Measurements from ENCODE around the gene NUP155. TPM values are rescaled to one million over a fixed set of nuclear protein-coding genes. Genes with fewer than 3 reads are reported as not detected.
A peak's percentile ranks its signal among the peaks of the same experiment; 100 is the strongest.
"Not testable (repeated sequence)": the region's sequence is repeated elsewhere in the genome, so short reads cannot be mapped to it uniquely, and the experiment has no call there.

The NUP155 gene
- total RNA-seq, 1 experiment from 2014 or later = 70.8 TPM

DNA sequence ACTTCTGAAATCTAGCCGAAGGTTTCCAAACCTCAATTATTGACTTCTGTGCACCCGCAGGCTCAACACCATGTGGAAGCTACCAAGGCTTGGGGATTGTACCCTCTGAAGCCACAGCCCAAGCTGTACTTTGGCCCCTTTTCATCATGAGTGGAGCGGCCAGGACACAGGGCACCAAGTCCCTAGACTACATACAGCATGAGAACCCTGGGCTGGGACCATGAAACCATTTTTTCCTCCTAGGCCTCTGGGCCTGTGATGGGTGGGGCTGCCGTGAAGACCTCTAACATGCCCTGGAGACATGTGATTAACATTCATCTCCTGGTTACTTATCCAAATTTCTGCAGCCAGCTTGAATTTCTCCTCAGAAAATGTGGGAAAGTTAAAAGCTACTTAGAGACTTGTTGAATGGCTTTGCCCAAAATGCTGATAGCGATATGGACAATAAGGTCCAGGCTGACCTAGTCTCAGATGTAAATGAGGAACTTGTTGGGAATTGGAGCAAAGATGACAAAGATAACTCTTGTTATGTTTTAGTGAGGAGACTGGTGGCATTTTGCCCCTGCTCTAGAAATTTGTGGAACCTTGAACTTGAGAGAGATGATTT, 87.6 kb downstream of the NUP155 start:
- DNase-seq (ENCODE audit: low read depth) = no peak

DNA sequence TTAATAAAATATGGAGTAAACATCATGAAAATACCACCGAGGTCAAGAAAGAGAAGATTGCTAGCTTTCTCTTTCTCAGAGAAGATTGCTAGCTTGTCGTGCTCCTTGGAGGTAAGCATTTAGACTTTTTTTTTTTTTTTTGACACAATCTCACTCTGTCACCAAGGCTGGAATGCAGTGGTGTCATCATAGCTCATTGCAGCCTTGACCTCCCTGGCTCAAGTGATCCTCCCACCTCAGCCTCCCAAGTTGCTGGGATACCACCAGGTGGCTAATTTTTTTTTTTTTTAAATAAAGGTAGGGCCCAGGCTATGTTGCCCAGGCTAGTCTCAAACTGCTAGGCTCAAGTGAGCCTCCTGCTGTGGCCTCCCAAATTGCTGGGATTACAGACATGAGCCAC, 95.4 kb downstream of the NUP155 start:
- DNase-seq (ENCODE audit: low read depth) = no peak

DNA sequence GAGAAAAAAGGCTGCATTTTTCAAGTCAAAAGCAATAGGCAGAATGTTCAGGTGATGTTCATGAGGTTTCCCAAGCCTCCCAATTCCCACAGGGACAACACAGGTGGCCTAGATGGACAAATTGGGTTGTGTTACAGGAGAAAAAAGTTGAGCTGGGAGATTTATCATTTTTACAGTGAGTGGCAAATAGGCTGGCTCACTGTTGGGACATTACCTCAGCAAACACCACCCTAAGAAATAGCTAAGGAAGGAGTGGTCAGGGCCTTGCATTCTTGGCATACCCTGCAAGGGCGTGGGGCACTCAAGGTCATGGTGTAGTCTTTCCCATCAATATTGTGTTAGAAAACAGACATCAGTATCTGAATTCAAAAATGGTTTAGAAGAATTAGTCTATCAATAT, 98.4 kb downstream of the NUP155 start:
- DNase-seq (ENCODE audit: low read depth) = peak; percentile 74

DNA sequence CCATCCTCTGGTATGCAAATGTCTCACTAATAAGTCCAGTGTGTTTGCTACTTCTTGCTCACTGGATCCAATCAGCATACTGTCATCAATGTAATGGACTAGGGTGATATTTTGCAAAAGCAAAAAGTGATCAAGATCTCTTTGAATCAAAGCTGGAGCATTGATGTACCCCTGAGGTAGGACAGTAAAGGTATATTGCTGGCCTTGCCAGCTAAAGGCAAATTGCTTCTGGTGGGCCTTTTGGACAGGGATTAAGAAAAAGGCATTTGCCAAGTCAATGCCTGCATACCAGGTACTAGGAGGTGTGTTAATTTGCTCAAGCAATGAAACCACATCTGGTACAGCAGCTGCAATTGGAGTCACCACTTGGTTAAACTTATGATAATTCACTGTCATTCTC, 102.8 kb downstream of the NUP155 start:
- not testable (repeated sequence) for DNase-seq (ENCODE audit: low read depth)

DNA sequence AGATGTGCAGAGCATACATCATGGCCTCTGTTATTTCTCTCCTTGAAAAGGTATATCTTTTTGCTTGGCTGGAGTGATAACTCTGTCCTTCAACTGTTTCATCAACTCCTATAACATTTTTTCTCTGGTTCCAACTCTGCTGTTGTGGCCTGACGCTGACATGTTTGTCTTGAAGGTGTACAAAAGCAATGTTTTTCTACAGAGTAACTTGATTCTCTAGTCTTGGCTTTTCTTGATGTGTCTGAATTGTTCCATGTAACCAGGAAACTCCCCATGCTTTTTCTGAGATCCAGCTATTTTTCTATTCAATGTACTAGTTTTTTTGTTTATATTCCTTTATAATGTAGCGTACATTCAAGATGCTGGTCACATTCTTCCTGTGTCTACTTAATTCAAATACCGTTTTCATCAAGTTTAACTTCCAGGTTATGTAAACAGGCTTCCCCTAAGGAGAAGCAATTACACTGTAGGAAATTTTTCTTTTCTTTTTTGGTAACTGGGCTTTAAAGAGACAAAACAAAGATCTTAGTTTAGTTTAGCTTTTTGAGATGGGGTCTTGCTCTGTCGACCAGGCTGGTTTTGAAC, 115.0 kb downstream of the NUP155 start:
- no peak for DNase-seq (ENCODE audit: low read depth)

DNA sequence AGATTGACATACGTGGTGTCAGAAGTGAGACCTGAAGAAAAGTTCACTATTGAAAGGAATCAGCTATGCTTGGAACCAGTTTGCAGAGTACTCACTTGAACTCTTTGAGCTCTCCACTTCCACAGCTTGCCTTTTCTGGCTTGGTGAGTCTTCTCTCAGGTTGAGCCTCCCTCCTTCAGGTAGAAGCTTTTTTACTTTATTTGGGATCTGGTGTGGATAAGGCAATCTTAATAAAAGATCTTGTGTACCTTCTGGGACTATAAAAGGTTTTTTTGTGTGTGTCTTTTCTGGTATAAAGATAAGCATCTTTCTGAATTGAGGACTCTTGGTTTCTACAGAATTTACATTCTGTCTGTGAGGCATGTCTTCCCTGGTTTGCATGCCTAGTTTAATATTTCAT, 116.3 kb downstream of the NUP155 start:
- no peak for DNase-seq (ENCODE audit: low read depth)

DNA sequence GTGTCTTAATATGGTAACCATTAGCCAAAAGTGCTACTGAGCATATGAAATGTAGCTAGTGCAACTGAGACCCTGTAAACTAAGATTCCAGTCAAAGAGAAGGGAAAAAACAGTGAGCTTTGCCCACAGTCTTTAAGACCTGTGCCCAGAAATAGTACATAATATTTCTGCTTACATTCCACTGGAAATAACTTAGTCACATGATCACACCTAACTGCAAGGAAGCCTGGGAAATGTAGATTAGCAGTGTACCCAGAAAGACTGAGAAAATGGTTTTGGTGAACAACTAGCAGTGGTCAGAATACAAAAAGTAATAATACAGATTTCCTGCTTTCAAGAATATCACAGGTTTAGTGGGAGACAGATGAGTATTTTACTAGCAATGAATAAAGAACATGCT, 119.2 kb downstream of the NUP155 start:
- DNase-seq (ENCODE audit: low read depth) = no peak

DNA sequence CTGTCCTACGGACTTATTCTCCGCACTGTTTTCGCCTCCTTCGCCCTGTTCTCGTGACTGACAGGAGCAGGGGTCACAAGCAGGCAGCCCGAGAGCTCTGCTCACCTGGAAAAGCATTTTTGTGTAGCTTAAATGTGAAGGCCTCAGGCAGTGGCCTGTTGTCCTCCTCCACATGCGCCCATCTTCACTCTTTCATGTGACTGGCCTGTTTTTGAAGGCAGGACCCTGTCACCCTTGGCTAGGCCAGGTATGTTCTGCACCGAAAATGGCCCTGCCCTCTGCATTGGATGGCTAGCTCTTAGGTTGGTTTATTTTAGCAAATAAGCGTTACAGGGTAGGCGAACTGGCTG, 121.1 kb downstream of the NUP155 start:
- DNase-seq (ENCODE audit: low read depth) = peak; percentile 2

DNA sequence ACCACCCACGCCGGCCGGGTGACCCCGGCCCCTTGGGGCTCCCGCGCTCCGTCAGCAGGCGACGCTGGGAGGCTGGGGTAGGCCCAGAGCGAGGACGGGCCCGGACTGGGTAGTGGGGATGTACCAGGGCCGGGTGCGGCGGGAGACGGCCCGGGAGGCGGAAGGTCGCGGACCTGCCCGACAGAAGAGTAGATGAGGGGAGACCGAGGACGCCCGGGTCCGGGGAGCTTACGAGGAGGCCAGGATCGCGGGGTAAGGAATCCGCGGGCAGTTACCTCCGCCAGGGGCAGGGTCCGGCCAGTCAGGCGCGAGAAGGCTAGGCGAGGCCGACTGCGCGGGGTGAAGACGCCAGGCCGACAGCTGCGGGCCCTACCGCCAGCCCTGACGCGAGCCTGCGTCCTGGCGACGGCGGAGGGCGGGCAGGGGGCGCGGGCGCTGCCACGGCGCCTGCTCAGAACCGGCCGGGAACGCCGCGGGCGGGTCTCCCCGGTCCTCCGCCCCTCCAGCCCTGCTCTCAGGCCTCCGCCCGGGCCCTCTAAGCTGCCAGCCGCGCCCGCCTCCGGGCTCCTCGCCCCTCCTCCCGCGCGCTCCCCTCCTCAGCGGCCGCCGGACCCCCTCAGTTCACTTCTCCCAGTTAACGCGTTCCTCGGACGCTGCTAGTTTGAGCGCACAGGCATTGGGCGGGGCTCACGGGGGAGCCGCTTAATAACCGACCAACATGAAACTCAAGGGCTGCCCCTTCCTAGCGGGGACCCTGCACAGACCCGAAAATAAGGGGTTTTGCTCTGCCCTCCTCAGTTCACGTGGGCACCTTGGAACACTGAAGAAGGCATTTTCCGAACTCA, 121.7 kb downstream of the NUP155 start, which contains the start of gene CPLANE1:
Gene CPLANE1, minus strand, starts transcription at position 407 of the 845 bp plus-strand sequence. CDS start 1,678 bp downstream, outside the sequence.
- peak; percentile 74 for DNase-seq (ENCODE audit: low read depth)

DNA sequence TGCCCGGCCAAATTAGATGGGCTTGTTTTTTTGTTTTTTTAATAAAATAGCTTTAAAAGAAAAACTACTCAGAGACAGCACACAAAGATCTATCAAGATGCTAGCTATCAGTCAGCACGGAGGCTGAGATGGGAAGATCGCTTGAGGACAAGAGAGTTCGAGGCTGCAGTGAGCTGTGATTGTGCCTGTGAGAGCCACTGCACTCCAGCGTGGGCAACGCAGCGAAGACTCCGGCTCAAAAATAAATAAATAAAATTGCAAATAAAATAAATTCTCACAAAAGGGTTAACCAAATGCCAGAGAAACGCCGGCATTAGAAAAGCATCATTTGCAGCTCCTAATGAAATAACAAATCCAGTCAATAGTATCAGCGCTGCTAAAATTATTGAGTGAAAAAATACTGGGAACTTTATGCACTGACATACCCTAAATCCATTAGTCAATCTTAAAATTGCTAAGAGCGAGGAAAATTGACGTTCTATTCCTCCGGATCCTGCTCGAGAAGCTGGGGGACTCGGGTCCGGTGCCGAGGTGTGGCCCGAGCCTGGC, 122.4 kb downstream of the NUP155 start:
- DNase-seq (ENCODE audit: low read depth) = peak; percentile 21

DNA sequence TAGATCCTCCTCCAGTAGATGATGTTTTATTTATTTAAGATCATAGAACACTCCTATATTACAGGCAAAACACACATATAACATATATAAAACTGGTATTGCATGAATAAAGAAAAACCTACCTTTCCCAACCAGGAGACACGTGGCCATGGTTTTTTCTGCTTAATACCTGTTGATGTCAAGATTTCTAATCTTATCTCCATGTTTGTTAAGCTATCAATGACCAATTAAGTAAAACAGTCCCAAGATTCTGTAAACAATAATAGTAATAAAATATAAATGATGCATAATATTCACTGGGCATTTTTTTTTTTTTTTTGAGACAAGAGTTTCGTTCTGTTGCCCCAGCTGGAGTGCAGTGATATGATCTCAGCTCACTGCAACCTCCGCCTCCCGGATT, 123.4 kb downstream of the NUP155 start:
- DNase-seq (ENCODE audit: low read depth) = no peak

DNA sequence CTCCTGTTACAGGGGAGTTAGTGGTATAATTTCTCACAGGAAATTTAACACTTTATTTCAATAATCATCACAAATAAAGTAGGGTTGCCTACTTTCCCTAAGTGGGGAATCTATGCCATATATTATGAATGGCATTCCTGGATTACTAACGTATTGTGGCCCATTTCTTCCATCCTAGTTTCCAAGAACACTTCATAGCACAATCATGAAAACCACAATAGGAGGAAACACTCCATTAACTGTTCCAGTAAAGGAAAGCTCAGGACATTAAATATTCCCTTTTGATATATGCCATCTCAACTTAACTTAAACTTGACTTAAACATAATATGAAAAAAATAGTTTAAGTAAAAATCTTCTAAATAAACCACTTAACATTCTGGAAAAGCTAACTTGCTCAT, 123.9 kb downstream of the NUP155 start:
- no peak for DNase-seq (ENCODE audit: low read depth)

Other genes starting within 250 kb of the NUP155 start
- 7.2 and 20.2 TPM in 2 replicates for gene CPLANE1, start 121.7 kb downstream of the NUP155 start, total RNA-seq (2014; rRNA removed; shearing (Covaris generic))
- gene WDR70, start 8.2 kb upstream of the NUP155 start, total RNA-seq (2014; rRNA removed; shearing (Covaris generic)) = 15.7 and 32.4 TPM in 2 replicates